Lower lobe of right lung (tissue), 2 donors: ENCODE data around the gene SH3PXD2A. TPM values are rescaled to one million over a fixed set of nuclear protein-coding genes. Genes with fewer than 3 reads are reported as not detected.
A peak's percentile ranks its signal among the peaks of the same experiment; 100 is the strongest.
"Not testable (repeated sequence)": the region's sequence is repeated elsewhere in the genome, so short reads cannot be mapped to it uniquely, and the experiment has no call there.

Experiments used
- ATAC-seq, 2 donors: fragments of 200-7000 bp; cut with Tn5 transposase; one replicate each; pipeline ENCODE4 v1.9.1; 2020 to 2022; ENCODE audit warnings: mild to moderate bottlenecking in 2 of 2, moderate library complexity in 2 of 2
- DNase-seq: peaks from one replicate; pipeline ENCODE4 v3.0.0-alpha.2; 2020
- H3K27ac ChIP-seq: fragments of 200-600 bp; one replicate; pipeline ENCODE4 v1.8.0; 2022
- H3K27me3 ChIP-seq: fragments of 200-600 bp; one replicate; pipeline ENCODE4 v1.8.0; 2022; ENCODE audit warnings: low read depth
- H3K36me3 ChIP-seq: fragments of 200-600 bp; one replicate; pipeline ENCODE4 v1.8.0; 2022; ENCODE audit warnings: mild to moderate bottlenecking
- H3K4me1 ChIP-seq: fragments of 200-600 bp; one replicate; pipeline ENCODE4 v1.8.0; 2022
- H3K4me3 ChIP-seq: fragments of 200-600 bp; one replicate; pipeline ENCODE4 v1.8.0; 2022; ENCODE audit warnings: mild to moderate bottlenecking
- H3K9me3 ChIP-seq: fragments of 200-600 bp; one replicate; pipeline ENCODE4 v1.8.0; 2022
- CTCF ChIP-seq: fragments of 200-600 bp; IDR thresholded peaks from one replicate; pipeline ENCODE4 v1.8.0; 2022; ENCODE audit warnings: antibody characterized with exemption, mild to moderate bottlenecking
- intact Hi-C: fragments of 100-400 bp; cut with DNase I; formaldehyde crosslinking; loops from one replicate; pipeline ENCODE4 v1.11.0; 2022
- total RNA-seq: library from RNA; stranded (reverse); fragmentation: NEBNext Ultra II Directional; extraction: Animal tissue kit (Norgen Biotek cat#: 25700); gene quantifications from one replicate; pipeline ENCODE4 v1.2.1, GENCODE V29; 2021
- donor health status: DM: no; HTN: yes; CAD: no; lungs with severe emphysema.

SH3PXD2A gene
- total RNA-seq, 1 donor from 2014 or later, result 34.8 TPM

DNA sequence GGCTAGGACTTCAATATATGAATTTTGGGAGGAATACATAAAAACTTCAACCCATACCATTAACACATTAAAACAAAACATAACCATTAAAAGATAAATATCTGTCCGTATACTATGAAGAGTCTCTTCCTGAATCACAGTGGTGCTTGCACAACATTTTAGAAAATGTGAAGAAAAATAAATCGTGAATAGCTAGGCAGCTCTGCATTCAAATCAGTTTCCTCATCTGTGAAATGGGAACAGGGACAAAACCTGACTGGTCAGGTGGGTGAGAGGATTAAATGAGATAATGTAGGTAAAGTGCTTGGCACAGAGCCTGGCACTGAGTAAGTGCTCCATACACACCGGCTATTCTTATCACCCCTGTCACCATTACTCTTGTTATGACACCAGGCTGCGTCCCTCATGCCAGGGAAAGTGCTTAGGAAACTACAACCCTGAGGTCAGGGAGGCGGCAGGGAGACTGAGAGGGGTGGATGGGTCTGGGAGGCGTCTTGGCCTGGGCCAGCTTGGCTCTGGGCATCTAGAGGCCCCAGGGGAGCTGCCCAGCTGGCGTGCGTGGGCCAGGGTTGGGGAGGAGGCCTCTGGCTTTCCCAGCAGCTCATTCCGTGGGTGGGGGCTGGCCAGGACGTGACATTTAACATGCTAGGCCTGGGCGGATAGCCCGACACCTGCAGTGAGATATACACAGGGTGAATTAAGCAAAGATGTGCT lies 78.3 kb downstream of the SH3PXD2A start:
- H3K36me3 ChIP-seq, result no peaks in the 10 kb centered on the region
- H3K9me3 ChIP-seq, result no peaks in the 10 kb centered on the region
- intact Hi-C loops, result no loop called here
- peaks cover 33% of the 10 kb centered on the region for H3K4me1 ChIP-seq
- no peak overlapping the region for H3K4me3 ChIP-seq
- no peak for TF ChIP-seq CTCF
- ATAC-seq (peak in 1 of 2 donors; percentile 14), DNase-seq (no peak)
- H3K27me3 ChIP-seq, result no peaks in the 10 kb centered on the region
- H3K27ac ChIP-seq, result no peak overlapping the region

GRCh38 chr10:103775776-103776175 lies 79.6 kb downstream of the SH3PXD2A start:
- intact Hi-C loops, result no loop called here
- Histone ChIP-seq H3K4me3 (no peak overlapping the region), H3K27me3 (no peaks in the 10 kb centered on the region), H3K4me1 (peaks cover 37% of the 10 kb centered on the region), H3K36me3 (no peaks in the 10 kb centered on the region), H3K27ac (no peak overlapping the region), H3K9me3 (no peaks in the 10 kb centered on the region)
- DNase-seq (no peak), ATAC-seq (no peak)
- no peak for TF ChIP-seq CTCF

GRCh38 chr10:103772846-103773245 lies 82.5 kb downstream of the SH3PXD2A start:
- H3K27me3 ChIP-seq, DNase-seq, ATAC-seq, H3K36me3 ChIP-seq, intact Hi-C loops, H3K9me3 ChIP-seq: not testable (repeated sequence)
- Histone ChIP-seq H3K4me3 (peak overlapping the region; percentile 49), H3K4me1 (peaks cover 22% of the 10 kb centered on the region), H3K27ac (peak overlapping the region; percentile 72)

DNA sequence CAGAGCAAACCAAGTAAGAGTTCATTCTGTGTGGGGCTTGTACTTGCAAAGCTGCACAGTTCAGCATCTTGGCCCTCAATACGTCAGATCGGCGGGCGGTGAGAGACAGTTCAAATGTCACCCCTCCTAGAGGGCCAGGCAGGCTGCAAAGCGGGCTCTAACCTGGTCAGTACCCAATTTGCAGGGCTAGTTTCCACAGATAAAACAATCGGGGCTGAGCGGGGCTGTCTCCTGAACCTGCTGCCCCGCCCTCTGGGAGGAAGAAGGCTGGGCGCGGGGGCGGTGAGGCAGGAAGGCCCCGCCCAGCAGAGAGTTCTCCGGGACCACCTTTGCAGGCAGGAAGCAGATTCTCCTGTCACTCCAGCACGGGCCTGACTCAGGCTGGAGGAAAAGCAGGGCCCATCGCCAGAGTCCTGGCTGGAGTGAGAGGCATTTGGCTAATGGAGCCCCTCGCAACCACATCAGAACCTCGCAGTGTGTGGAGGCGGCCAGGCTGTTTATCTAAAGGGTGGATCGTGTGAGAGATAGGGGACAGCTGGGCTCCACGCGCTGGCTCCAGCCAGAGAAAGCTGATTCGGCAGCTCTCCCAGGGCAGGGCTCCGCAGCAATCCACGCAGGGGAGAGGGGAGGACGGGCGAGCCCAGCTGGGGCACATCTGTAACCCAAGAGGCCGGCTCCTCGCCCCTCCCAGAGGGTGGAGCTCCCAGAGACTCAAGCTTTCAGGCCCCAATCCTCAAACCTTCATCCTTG lies 83.1 kb downstream of the SH3PXD2A start:
- peaks cover 25% of the 10 kb centered on the region for H3K4me1 ChIP-seq
- H3K27ac ChIP-seq, result peak overlapping the region; percentile 72
- H3K27me3 ChIP-seq, result no peaks in the 10 kb centered on the region
- intact Hi-C loops, result no loop called here
- TF ChIP-seq CTCF, result no peak
- peak overlapping the region; percentile 49 for H3K4me3 ChIP-seq
- DNase-seq, result peak; percentile 79
- H3K9me3 ChIP-seq, result no peaks in the 10 kb centered on the region
- ATAC-seq, result peak; percentile 82 to 91
- H3K36me3 ChIP-seq, result no peaks in the 10 kb centered on the region

- Histone ChIP-seq H3K36me3 (no peaks in the 10 kb centered on the region), H3K4me3 (no peak overlapping the region), H3K4me1 (peaks cover 37% of the 10 kb centered on the region), H3K27me3 (no peaks in the 10 kb centered on the region), H3K27ac (no peak overlapping the region), H3K9me3 (no peaks in the 10 kb centered on the region)
- intact Hi-C loops, result no loop called here
- ATAC-seq (no peak), DNase-seq (peak; percentile 8)
- TF ChIP-seq CTCF, result no peak
Observed at GRCh38 chr10:103770139-103770538, 85.2 kb downstream of the SH3PXD2A start.

GRCh38 chr10:103769176-103769575 lies 86.2 kb downstream of the SH3PXD2A start:
- Histone ChIP-seq H3K27me3 (no peaks in the 10 kb centered on the region), H3K4me1 (peaks cover 45% of the 10 kb centered on the region), H3K9me3 (no peaks in the 10 kb centered on the region), H3K4me3 (no peak overlapping the region), H3K27ac (no peak overlapping the region), H3K36me3 (no peaks in the 10 kb centered on the region)
- TF ChIP-seq CTCF, result no peak
- intact Hi-C loops, result no loop called here
- DNase-seq, result peak; percentile 10
- no peak for ATAC-seq
